Measurements from ENCODE around the gene CNBP. TPM values are rescaled to one million over a fixed set of nuclear protein-coding genes. Genes with fewer than 3 reads are reported as not detected.

The CNBP gene
- total and polyA plus RNA-seq, 9 of the 15 experiments (the other 6 are each of a cell fraction or from before 2014, with no cell fraction given): 284 to 717 (median 412) TPM

DNA sequence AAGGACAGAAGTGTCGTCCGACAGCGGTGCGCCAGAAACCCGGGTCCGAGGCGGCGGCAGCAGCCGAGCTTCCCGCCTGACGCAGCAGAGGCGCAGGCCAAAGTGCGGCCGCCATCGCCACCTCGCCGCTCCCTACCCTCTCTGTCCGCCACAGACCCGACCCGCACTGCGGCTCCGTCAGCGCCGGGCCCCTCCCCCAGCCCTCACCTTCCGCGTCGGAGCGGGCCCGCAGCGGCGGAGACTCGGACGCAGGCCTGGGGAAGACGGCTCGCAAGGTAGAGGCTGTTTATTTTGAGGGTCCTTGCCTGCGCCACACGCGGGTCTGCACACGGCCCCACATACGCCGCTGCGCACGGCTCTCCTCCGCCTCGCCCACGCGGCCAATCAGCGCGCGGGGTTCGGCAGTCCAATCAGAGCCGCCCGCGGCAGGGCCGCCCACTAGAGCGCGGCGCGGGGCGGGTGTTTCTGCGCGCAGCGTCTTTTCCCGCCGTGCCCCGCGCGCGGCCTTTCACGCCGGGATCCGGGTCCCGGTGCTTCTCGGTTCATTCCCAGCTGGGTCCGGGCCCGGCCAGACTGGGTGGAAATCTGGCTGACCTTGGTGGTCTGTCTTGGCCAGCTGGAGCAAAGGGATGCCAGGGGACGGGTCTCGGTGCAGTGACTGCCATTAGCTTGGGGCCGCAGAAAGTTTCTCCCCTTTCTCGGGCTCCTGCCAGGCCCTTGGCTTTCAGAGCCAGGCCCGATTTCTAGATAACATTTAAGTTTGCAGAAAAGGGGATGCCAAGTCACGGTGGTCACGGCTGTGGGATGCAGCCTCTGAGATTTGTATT, at the start of gene CNBP (continued):
- TF ChIP-seq, protein P1, sequence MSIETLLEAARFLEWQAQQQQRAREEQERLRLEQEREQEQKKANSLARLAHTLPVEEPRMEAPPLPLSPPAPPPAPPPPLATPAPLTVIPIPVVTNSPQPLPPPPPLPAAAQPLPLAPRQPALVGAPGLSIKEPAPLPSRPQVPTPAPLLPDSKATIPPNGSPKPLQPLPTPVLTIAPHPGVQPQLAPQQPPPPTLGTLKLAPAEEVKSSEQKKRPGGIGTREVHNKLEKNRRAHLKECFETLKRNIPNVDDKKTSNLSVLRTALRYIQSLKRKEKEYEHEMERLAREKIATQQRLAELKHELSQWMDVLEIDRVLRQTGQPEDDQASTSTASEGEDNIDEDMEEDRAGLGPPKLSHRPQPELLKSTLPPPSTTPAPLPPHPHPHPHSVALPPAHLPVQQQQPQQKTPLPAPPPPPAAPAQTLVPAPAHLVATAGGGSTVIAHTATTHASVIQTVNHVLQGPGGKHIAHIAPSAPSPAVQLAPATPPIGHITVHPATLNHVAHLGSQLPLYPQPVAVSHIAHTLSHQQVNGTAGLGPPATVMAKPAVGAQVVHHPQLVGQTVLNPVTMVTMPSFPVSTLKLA (conservative IDR thresholded peaks at IDR 0.05): peak; percentile 82 to 87
- TF ChIP-seq PRPF4 (IDR thresholded peaks at IDR 0.05; ENCODE audit: insufficient read depth, low read depth, low read length, poor library complexity, severe bottlenecking) (peak; percentile 82), HDAC1 (IDR thresholded peaks at IDR 0.05) (peak in 1 of 2 experiments; percentile 41; a peak in 1 of 4 replicates), MEIS2 (IDR thresholded peaks at IDR 0.05; ENCODE audit: partially characterized antibody) (peak; percentile 55), POLR2AphosphoS5 (IDR thresholded peaks at IDR 0.05; ENCODE audit: control insufficient read depth, insufficient read depth, low read depth, low read length) (peak; percentile 85), KLF13 (tag; IDR thresholded peaks at IDR 0.05; ENCODE audit: borderline replicate concordance, low read depth) (0 out of 2 replicates have a peak, but pooled peaks have one; percentile 13), KAT7 (CRISPR knock-in tag; IDR thresholded peaks at IDR 0.05; ENCODE audit: borderline replicate concordance) (peak; percentile 75; the same call in 1 of the 2 replicates), POLR2B (IDR thresholded peaks at IDR 0.05; ENCODE audit: low read depth, partially characterized antibody) (peak; percentile 89), CBFA2T2 (conservative IDR thresholded peaks at IDR 0.05) (no peak), CHD2 (IDR thresholded peaks at IDR 0.05; ENCODE audit: low read depth, low read length) (0 out of 2 replicates have a peak, but pooled peaks have one; percentile 42), HIVEP1 (CRISPR knock-in tag; IDR thresholded peaks at IDR 0.05) (0 out of 2 replicates have a peak, but pooled peaks have one; percentile 47), RBM22 (IDR thresholded peaks at IDR 0.05; ENCODE audit: low read depth, low read length, poor library complexity, severe bottlenecking) (peak; percentile 10)
- TF ChIP-seq, protein P2, sequence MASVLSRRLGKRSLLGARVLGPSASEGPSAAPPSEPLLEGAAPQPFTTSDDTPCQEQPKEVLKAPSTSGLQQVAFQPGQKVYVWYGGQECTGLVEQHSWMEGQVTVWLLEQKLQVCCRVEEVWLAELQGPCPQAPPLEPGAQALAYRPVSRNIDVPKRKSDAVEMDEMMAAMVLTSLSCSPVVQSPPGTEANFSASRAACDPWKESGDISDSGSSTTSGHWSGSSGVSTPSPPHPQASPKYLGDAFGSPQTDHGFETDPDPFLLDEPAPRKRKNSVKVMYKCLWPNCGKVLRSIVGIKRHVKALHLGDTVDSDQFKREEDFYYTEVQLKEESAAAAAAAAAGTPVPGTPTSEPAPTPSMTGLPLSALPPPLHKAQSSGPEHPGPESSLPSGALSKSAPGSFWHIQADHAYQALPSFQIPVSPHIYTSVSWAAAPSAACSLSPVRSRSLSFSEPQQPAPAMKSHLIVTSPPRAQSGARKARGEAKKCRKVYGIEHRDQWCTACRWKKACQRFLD (CRISPR knock-in tag; IDR thresholded peaks at IDR 0.05): peak; percentile 75; the same call in 1 of the 2 replicates
- TF ChIP-seq, protein P3, sequence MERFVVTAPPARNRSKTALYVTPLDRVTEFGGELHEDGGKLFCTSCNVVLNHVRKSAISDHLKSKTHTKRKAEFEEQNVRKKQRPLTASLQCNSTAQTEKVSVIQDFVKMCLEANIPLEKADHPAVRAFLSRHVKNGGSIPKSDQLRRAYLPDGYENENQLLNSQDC (CRISPR knock-in tag; IDR thresholded peaks at IDR 0.05): 0 out of 2 replicates have a peak, but pooled peaks have one; percentile 51
- TF ChIP-seq, protein P4, sequence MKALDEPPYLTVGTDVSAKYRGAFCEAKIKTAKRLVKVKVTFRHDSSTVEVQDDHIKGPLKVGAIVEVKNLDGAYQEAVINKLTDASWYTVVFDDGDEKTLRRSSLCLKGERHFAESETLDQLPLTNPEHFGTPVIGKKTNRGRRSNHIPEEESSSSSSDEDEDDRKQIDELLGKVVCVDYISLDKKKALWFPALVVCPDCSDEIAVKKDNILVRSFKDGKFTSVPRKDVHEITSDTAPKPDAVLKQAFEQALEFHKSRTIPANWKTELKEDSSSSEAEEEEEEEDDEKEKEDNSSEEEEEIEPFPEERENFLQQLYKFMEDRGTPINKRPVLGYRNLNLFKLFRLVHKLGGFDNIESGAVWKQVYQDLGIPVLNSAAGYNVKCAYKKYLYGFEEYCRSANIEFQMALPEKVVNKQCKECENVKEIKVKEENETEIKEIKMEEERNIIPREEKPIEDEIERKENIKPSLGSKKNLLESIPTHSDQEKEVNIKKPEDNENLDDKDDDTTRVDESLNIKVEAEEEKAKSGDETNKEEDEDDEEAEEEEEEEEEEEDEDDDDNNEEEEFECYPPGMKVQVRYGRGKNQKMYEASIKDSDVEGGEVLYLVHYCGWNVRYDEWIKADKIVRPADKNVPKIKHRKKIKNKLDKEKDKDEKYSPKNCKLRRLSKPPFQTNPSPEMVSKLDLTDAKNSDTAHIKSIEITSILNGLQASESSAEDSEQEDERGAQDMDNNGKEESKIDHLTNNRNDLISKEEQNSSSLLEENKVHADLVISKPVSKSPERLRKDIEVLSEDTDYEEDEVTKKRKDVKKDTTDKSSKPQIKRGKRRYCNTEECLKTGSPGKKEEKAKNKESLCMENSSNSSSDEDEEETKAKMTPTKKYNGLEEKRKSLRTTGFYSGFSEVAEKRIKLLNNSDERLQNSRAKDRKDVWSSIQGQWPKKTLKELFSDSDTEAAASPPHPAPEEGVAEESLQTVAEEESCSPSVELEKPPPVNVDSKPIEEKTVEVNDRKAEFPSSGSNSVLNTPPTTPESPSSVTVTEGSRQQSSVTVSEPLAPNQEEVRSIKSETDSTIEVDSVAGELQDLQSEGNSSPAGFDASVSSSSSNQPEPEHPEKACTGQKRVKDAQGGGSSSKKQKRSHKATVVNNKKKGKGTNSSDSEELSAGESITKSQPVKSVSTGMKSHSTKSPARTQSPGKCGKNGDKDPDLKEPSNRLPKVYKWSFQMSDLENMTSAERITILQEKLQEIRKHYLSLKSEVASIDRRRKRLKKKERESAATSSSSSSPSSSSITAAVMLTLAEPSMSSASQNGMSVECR (CRISPR knock-in tag; IDR thresholded peaks at IDR 0.05): peak; percentile 70; the same call in 1 of the 2 replicates

Data from K562 (cell line).